LNCaP clone FGC (cell line): ENCODE measurements around the gene TMEM86B.

Experiments used
- DNase-seq: peaks from one replicate; pipeline ENCODE4 v3.0.0-alpha.2; 2011; ENCODE audit warnings: low read depth
- H3K4me3 ChIP-seq: 2 replicates; pipeline ENCODE4 v1.5.1; 2011; ENCODE audit warnings: mild to moderate bottlenecking, low read depth, low read length, control low read depth
- CTCF ChIP-seq: IDR thresholded peaks from 2 replicates; pipeline ENCODE4 v1.5.1; 2012; ENCODE audit warnings: mild to moderate bottlenecking; ENCODE audit not compliant: control insufficient read depth, insufficient read depth; ENCODE audit errors: extremely low read depth

The TMEM86B gene

GRCh38 chr19:55270172-55270942 lies 41.8 kb upstream of the TMEM86B start:
- no peak for TF ChIP-seq CTCF
- H3K4me3 ChIP-seq: no peak overlapping the region
- DNase-seq: no peak

- DNase-seq: no peak
- H3K4me3 ChIP-seq: no peak overlapping the region
- no peak for TF ChIP-seq CTCF
Measured at GRCh38 chr19:55269299-55269698, 40.7 kb upstream of the TMEM86B start.

GRCh38 chr19:55266840-55267239 lies 38.3 kb upstream of the TMEM86B start:
- no peak for DNase-seq
- no peak overlapping the region for H3K4me3 ChIP-seq
- no peak for TF ChIP-seq CTCF

- TF ChIP-seq CTCF: no peak
- H3K4me3 ChIP-seq: no peak overlapping the region
- no peak for DNase-seq
Measured at GRCh38 chr19:55266404-55266803, 37.8 kb upstream of the TMEM86B start.

GRCh38 chr19:55265723-55266386 lies 37.3 kb upstream of the TMEM86B start:
- no peak overlapping the region for H3K4me3 ChIP-seq
- no peak for DNase-seq
- no peak for TF ChIP-seq CTCF

GRCh38 chr19:55265173-55265572 lies 36.6 kb upstream of the TMEM86B start:
- no peak overlapping the region for H3K4me3 ChIP-seq
- DNase-seq: no peak
- no peak for TF ChIP-seq CTCF
